ENCODE measurements around the gene FBXO21. TPM values are rescaled to one million over a fixed set of nuclear protein-coding genes. Genes with fewer than 3 reads are reported as not detected.
A peak's percentile ranks its signal among the peaks of the same experiment; 100 is the strongest.

FBXO21 gene, protein sequence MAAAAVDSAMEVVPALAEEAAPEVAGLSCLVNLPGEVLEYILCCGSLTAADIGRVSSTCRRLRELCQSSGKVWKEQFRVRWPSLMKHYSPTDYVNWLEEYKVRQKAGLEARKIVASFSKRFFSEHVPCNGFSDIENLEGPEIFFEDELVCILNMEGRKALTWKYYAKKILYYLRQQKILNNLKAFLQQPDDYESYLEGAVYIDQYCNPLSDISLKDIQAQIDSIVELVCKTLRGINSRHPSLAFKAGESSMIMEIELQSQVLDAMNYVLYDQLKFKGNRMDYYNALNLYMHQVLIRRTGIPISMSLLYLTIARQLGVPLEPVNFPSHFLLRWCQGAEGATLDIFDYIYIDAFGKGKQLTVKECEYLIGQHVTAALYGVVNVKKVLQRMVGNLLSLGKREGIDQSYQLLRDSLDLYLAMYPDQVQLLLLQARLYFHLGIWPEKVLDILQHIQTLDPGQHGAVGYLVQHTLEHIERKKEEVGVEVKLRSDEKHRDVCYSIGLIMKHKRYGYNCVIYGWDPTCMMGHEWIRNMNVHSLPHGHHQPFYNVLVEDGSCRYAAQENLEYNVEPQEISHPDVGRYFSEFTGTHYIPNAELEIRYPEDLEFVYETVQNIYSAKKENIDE
- 100 to 1,000 TPM; 179 to 412 TPM for total RNA-seq

DNA sequence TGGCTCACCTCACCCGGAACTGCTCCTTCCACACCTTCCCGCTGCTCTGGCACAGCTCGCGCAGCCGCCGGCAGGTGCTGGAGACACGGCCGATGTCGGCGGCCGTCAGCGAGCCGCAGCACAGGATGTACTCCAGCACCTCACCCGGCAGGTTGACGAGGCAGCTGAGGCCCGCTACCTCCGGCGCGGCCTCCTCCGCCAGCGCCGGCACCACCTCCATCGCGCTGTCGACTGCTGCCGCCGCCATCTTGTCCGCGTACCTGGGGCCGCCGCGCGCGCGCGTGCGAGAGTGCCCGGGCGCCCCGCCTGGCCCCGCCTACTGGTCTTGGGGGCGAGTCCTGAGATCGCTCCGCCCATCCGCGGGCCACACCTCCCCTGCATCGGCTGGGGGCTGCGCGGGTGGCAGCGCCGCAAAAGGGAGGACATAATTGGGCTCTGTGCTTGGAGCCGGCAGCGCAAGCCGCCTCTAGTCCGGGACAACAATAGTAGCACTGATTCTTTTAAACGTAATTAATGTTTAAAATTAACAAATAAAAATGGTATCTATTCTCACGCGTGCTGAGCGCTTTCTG lies at the start of gene FBXO21:
TSS of gene FBXO21 (minus strand) at position 261 of the 572 bp plus-strand sequence. CDS start at position 247, 14 bp downstream.
- Histone ChIP-seq H3K4me3 (peak within 1 kb of the TSS; percentile 76 to 87), H3K4me1 (replicated peaks) (no peaks in the 10 kb centered on the region), H3K27me3 (replicated peaks; ENCODE audit: insufficient read depth) (no peaks in the 10 kb centered on the region), H3K36me3 (peaks cover 0 to 4% of the 10 kb centered on the region in 2 donors), H3K9me3 (no peaks in the 10 kb centered on the region), H3K27ac (peak within 1 kb of the TSS; percentile 79 to 84)
- 4% methylated on average over 26 of the region's 59 CpGs for WGBS
- peak; percentile 96 for TF ChIP-seq POLR2A (IDR thresholded peaks at IDR 0.05)
- TF ChIP-seq POLR2AphosphoS5 (IDR thresholded peaks at IDR 0.05) = peak; percentile 76
- TF ChIP-seq, protein P1, sequence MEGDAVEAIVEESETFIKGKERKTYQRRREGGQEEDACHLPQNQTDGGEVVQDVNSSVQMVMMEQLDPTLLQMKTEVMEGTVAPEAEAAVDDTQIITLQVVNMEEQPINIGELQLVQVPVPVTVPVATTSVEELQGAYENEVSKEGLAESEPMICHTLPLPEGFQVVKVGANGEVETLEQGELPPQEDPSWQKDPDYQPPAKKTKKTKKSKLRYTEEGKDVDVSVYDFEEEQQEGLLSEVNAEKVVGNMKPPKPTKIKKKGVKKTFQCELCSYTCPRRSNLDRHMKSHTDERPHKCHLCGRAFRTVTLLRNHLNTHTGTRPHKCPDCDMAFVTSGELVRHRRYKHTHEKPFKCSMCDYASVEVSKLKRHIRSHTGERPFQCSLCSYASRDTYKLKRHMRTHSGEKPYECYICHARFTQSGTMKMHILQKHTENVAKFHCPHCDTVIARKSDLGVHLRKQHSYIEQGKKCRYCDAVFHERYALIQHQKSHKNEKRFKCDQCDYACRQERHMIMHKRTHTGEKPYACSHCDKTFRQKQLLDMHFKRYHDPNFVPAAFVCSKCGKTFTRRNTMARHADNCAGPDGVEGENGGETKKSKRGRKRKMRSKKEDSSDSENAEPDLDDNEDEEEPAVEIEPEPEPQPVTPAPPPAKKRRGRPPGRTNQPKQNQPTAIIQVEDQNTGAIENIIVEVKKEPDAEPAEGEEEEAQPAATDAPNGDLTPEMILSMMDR (IDR thresholded peaks at IDR 0.05) = peak in 2 of 4 experiments; percentile 20 to 24
- peak; percentile 90 for DNase-seq (ENCODE audit: low spot score)
- intact Hi-C loops (cut with DNase I) = no loop called here

DNA sequence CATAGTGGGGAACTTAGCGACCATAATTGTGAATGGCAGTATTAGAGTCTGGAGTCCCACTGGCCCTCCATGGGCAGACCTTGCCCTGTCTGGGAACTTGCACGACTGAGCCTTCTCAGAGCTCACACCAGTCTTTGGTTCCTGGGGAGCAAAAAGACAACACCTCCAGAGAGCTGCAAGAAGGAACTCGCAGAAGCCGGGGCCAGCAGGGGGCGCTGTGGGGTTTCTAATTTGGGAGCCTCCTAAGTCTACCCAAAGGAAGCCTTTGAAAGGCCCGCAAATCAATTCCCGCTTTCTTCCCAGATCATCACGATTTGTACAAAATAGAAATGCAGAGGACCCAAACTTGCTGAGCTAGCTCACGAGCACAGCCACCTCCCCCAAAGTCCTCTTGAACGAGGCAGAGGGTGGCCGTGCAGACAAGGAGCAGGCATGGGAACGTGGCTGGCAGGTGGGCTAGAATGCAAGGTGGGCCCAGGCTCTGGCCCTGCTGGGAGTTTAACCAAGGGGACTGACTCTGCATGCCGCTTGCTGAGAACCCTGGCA lies 46.3 kb upstream of the FBXO21 start:
- Histone ChIP-seq H3K36me3 (no peaks in the 10 kb centered on the region), H3K9me3 (no peaks in the 10 kb centered on the region), H3K27me3 (replicated peaks; ENCODE audit: insufficient read depth) (no peaks in the 10 kb centered on the region), H3K4me3 (no peak overlapping the region), H3K27ac (no peak overlapping the region), H3K4me1 (replicated peaks) (no peaks in the 10 kb centered on the region)
- peak; percentile 84 for DNase-seq (ENCODE audit: low spot score)
- WGBS = 11% methylated on average over 13 of the region's 13 CpGs
- TF ChIP-seq POLR2A (IDR thresholded peaks at IDR 0.05) = no peak
- TF ChIP-seq, protein P1 (IDR thresholded peaks at IDR 0.05) = peak; percentile 61 to 85 (median 70)
- intact Hi-C loops (cut with DNase I) = loop anchor here (10.0 kb wide), 1 partner anchor 348 kb away; no protein-coding TSS in a partner anchor

DNA sequence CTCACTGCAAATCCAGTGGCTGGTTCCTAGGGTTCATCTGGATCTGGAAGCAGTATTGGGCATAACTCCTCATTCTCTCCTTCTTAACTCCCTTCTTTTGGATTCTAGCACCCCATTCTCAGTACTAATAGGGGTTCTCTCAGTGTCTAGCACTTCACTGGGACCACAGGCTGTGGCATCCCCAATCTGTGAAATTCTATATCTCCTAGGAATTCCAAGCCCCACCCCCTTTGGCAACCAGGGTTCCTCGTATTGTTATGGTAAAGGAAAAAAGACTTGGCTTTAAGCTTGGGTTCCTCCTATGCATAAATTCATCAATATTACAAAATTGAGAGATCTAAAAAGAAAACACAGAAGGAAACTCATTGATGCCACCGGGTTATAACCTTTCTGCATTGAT lies 45.0 kb upstream of the FBXO21 start:
- TF ChIP-seq POLR2A (IDR thresholded peaks at IDR 0.05) (no peak), POLR2AphosphoS5 (IDR thresholded peaks at IDR 0.05) (no peak)
- TF ChIP-seq, protein P1 (IDR thresholded peaks at IDR 0.05) = no peak
- Histone ChIP-seq H3K27ac (no peak overlapping the region), H3K4me1 (replicated peaks) (no peaks in the 10 kb centered on the region), H3K4me3 (no peak overlapping the region), H3K27me3 (replicated peaks; ENCODE audit: insufficient read depth) (no peaks in the 10 kb centered on the region), H3K36me3 (no peaks in the 10 kb centered on the region), H3K9me3 (no peaks in the 10 kb centered on the region)
- DNase-seq (ENCODE audit: low spot score) = no peak
- intact Hi-C loops (cut with DNase I) = loop anchor here (10.0 kb wide), 1 partner anchor 350 kb away; no protein-coding TSS in a partner anchor
- 56% methylated on average over 2 of the region's 2 CpGs for WGBS

DNA sequence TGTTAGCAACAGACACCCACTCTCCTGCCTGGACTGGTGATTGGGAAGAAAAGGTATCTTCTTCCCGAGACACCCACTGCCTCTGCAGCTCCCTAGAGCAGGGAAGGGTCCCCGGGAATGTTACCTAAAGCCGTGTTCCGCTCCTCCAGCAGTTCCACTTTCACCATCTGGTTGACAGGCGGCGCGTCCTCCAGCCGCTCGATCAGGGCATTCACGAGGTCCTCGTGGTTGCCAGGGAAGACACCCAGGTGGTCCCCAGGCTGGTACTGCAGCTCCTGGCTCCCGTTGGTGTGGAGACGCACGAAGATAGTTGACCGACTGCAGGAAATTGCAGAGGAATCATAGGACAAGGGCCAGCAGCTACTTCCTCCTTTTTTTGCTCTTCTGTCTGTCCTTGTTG lies 44.2 kb upstream of the FBXO21 start:
- Histone ChIP-seq H3K27me3 (replicated peaks; ENCODE audit: insufficient read depth) (no peaks in the 10 kb centered on the region), H3K4me1 (replicated peaks) (no peaks in the 10 kb centered on the region), H3K9me3 (no peaks in the 10 kb centered on the region), H3K36me3 (no peaks in the 10 kb centered on the region), H3K4me3 (no peak overlapping the region), H3K27ac (no peak overlapping the region)
- DNase-seq (ENCODE audit: low spot score) = no peak
- intact Hi-C loops (cut with DNase I) = loop anchor here (10.0 kb wide), 1 partner anchor 350 kb away; no protein-coding TSS in a partner anchor
- TF ChIP-seq, protein P1 (IDR thresholded peaks at IDR 0.05) = no peak
- no peak for TF ChIP-seq POLR2AphosphoS5 (IDR thresholded peaks at IDR 0.05)
- TF ChIP-seq POLR2A (IDR thresholded peaks at IDR 0.05) = no peak
- WGBS = 93% methylated on average over 15 of the region's 15 CpGs
